GM13976 (cell line): ENCODE results near the gene SLC26A11.
"Not testable (repeated sequence)": the region's sequence is repeated elsewhere in the genome, so short reads cannot be mapped to it uniquely, and the experiment has no call there.

ENCODE experiments used
- DNase-seq: peaks from one replicate; pipeline ENCODE4 v3.0.0; 2012; ENCODE audit warnings: low spot score
- CTCF ChIP-seq: IDR thresholded peaks from 2 replicates; pipeline ENCODE4 v1.5.1; 2012; ENCODE audit warnings: borderline replicate concordance, mild to moderate bottlenecking; ENCODE audit not compliant: insufficient read depth; ENCODE audit errors: extremely low read depth, missing control alignments, control extremely low read depth
- in situ Hi-C: fragments of 300-500 bp; cut with MboI; formaldehyde crosslinking; loops from one replicate; pipeline ENCODE4 v1.12.0; 2022; ENCODE audit warnings: low sequenced_read_pairs, mixed read lengths, inconsistent platforms; ENCODE audit not compliant: unreplicated experiment

The SLC26A11 gene

GRCh38 chr17:80296221-80296620 is 76.0 kb downstream of the SLC26A11 start:
- DNase-seq = no peak
- no peak for TF ChIP-seq CTCF
- in situ Hi-C loops = no loop called here

GRCh38 chr17:80297996-80298560 is 77.9 kb downstream of the SLC26A11 start:
- DNase-seq = no peak
- in situ Hi-C loops = no loop called here
- no peak for TF ChIP-seq CTCF

- DNase-seq = not testable (repeated sequence)
These were observed 79.3 kb downstream of the SLC26A11 start for GRCh38 chr17:80299350-80300100.

GRCh38 chr17:80300756-80301155 is 80.5 kb downstream of the SLC26A11 start:
- in situ Hi-C loops, DNase-seq: not testable (repeated sequence)

More at GRCh38 chr17:80299350-80300100, 79.3 kb downstream of the SLC26A11 start:
- in situ Hi-C loops = not testable (repeated sequence)
